SU-DHL-6 (cell line): ENCODE results near the gene SUGCT.

Source experiments
- H2AFZ ChIP-seq: fragments of 200-600 bp; sonication (generic); 2 replicates; pipeline ENCODE4 v1.6.1; 2014; ENCODE audit warnings: low read depth, mild to moderate bottlenecking, moderate library complexity, mixed read lengths, antibody characterized with exemption, low read length; ENCODE audit not compliant: severe bottlenecking
- H3F3A ChIP-seq: fragments of 200-600 bp; shearing (Covaris generic); 2 replicates; pipeline ENCODE4 v1.6.0; 2016; ENCODE audit warnings: antibody characterized with exemption, mild to moderate bottlenecking; ENCODE audit not compliant: insufficient read depth
- H3K27ac ChIP-seq: fragments of 200-600 bp; sonication (generic); 2 replicates; pipeline ENCODE4 v1.5.1; 2016; ENCODE audit warnings: low read depth, mild to moderate bottlenecking, low read length, moderate library complexity, mixed read lengths
- H3K27me3 ChIP-seq: fragments of 200-600 bp; sonication (generic), shearing (Covaris generic); 2 replicates; pipeline ENCODE4 v1.6.0; 2014; ENCODE audit warnings: mild to moderate bottlenecking, low read length
- H3K36me3 ChIP-seq: fragments of 200-600 bp; sonication (generic); 2 replicates; pipeline ENCODE4 v1.6.1; 2014; ENCODE audit warnings: mild to moderate bottlenecking, low read length, mixed read lengths
- H3K4me2 ChIP-seq: fragments of 300-600, 200-600 bp; shearing (Covaris generic), sonication (generic); 2 replicates; pipeline ENCODE4 v1.6.0; 2014; ENCODE audit warnings: low read length, low read depth, mild to moderate bottlenecking; ENCODE audit not compliant: poor library complexity, severe bottlenecking
- H3K4me3 ChIP-seq: fragments of 200-600 bp; sonication (generic); 2 replicates; pipeline ENCODE4 v1.5.1; 2014; ENCODE audit warnings: antibody characterized with exemption, low read length, mild to moderate bottlenecking, mixed read lengths; ENCODE audit not compliant: insufficient read depth, poor library complexity, severe bottlenecking
- H3K79me2 ChIP-seq: fragments of 200-600 bp; sonication (generic); 2 replicates; pipeline ENCODE4 v1.6.1; 2014; ENCODE audit warnings: mild to moderate bottlenecking, low read length, moderate library complexity; ENCODE audit not compliant: insufficient read depth
- H3K9ac ChIP-seq: fragments of 200-600 bp; sonication (generic); 2 replicates; pipeline ENCODE4 v1.7.0; 2014; ENCODE audit warnings: mild to moderate bottlenecking, low read length
- H3K9me2 ChIP-seq: fragments of 200-600 bp; sonication (generic); replicated peaks from 2 replicates; pipeline ENCODE4 v1.6.1; 2014; ENCODE audit warnings: low read length; ENCODE audit not compliant: insufficient read depth
- H3K9me3 ChIP-seq: fragments of 200-600 bp; sonication (generic); 2 replicates; pipeline ENCODE4 v1.6.1; 2014; ENCODE audit warnings: low read length, mixed read lengths; ENCODE audit not compliant: insufficient read depth
- H4K20me1 ChIP-seq: fragments of 200-600 bp; sonication (generic); 2 replicates; pipeline ENCODE4 v1.6.1; 2014; ENCODE audit warnings: low read depth, mild to moderate bottlenecking, antibody characterized with exemption, low read length, moderate library complexity, mixed read lengths
- EZH2phosphoT487 ChIP-seq: fragments of 200-600 bp; sonication (generic), shearing (Covaris generic); conservative IDR thresholded peaks from 2 replicates; pipeline ENCODE4 v1.6.1; 2018; ENCODE audit warnings: mild to moderate bottlenecking, antibody characterized with exemption, low read length, moderate library complexity, mixed read lengths
- TF ChIP-seq, protein P1 (sequence below): fragments of 200-600 bp; sonication (generic); IDR thresholded peaks from one replicate; pipeline ENCODE4 v1.5.1; 2017; ENCODE audit warnings: antibody characterized with exemption, mild to moderate bottlenecking, low read length, moderate library complexity; ENCODE audit not compliant: insufficient read depth, poor library complexity, severe bottlenecking

Gene SUGCT

DNA sequence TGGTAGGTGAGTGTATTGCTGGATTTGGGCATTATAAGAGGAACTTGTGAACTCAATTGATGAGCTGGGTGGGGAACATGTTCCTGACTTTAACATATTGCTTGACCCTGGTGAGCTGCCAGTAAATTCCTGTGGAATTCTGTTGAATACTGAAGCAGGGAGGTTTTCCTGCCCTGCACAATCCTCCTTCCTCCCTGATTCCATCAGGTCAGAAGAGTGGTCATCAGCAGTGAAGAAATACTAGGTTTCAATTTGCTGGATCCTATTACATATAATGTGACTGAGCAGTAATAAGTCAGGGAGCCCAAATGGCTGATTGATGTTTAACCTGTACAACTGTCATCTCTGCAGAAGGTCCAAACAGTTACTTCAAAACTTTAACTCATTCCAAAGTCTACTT is 581.2 kb downstream of the SUGCT start:
- Histone ChIP-seq H3K4me2 (no peak overlapping the region), H3K9me2 (no peaks in the 10 kb centered on the region), H3K27ac (no peak overlapping the region), H4K20me1 (no peaks in the 10 kb centered on the region), H3K79me2 (no peaks in the 10 kb centered on the region), H3K9ac (no peak overlapping the region), H3K4me3 (no peak overlapping the region), H3K36me3 (no peaks in the 10 kb centered on the region), H3F3A (no peaks in the 10 kb centered on the region), H3K9me3 (no peaks in the 10 kb centered on the region), H2AFZ (no peak overlapping the region), H3K27me3 (no peaks in the 10 kb centered on the region)
- TF ChIP-seq, protein P1, sequence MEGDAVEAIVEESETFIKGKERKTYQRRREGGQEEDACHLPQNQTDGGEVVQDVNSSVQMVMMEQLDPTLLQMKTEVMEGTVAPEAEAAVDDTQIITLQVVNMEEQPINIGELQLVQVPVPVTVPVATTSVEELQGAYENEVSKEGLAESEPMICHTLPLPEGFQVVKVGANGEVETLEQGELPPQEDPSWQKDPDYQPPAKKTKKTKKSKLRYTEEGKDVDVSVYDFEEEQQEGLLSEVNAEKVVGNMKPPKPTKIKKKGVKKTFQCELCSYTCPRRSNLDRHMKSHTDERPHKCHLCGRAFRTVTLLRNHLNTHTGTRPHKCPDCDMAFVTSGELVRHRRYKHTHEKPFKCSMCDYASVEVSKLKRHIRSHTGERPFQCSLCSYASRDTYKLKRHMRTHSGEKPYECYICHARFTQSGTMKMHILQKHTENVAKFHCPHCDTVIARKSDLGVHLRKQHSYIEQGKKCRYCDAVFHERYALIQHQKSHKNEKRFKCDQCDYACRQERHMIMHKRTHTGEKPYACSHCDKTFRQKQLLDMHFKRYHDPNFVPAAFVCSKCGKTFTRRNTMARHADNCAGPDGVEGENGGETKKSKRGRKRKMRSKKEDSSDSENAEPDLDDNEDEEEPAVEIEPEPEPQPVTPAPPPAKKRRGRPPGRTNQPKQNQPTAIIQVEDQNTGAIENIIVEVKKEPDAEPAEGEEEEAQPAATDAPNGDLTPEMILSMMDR: no peak
- no peak for TF ChIP-seq EZH2phosphoT487

DNA sequence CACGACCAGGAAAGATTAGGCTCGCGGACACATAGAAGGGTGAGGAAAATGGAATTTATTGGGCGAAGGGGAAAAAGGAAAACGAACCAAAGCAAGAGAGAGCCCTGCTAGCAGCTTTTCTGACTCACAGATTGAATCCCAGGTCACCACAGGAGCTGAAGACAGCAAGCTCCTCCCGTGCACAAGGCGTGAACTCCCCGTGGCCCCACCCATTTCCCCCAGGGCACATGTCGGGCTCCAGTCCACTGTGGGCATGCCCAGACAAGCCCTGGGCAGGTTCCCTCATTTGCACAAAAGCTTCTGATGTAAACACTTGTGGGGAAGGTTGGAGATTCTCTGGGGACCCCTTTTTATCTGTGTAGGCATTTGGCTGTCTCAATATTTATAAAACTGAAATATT is 582.4 kb downstream of the SUGCT start:
- H3K27me3 ChIP-seq: no peaks in the 10 kb centered on the region
- TF ChIP-seq, protein P1: no peak
- TF ChIP-seq EZH2phosphoT487: no peak
- H3K36me3 ChIP-seq: no peaks in the 10 kb centered on the region
- no peaks in the 10 kb centered on the region for H3K9me3 ChIP-seq
- no peak overlapping the region for H3K4me3 ChIP-seq
- no peak overlapping the region for H3K27ac ChIP-seq
- H4K20me1 ChIP-seq: no peaks in the 10 kb centered on the region
- H3K9ac ChIP-seq: no peak overlapping the region
- no peaks in the 10 kb centered on the region for H3K79me2 ChIP-seq
- no peaks in the 10 kb centered on the region for H3K9me2 ChIP-seq
- H3K4me2 ChIP-seq: no peak overlapping the region
- H2AFZ ChIP-seq: peak overlapping the region; percentile 36
- no peaks in the 10 kb centered on the region for H3F3A ChIP-seq

GRCh38 chr7:40720416-40720815 is 585.6 kb downstream of the SUGCT start:
- Histone ChIP-seq H4K20me1 (no peaks in the 10 kb centered on the region), H3K9ac (no peak overlapping the region), H3K27ac (no peak overlapping the region), H3K36me3 (no peaks in the 10 kb centered on the region), H3K9me3 (no peaks in the 10 kb centered on the region), H2AFZ (no peak overlapping the region), H3F3A (no peaks in the 10 kb centered on the region), H3K4me2 (no peak overlapping the region), H3K27me3 (no peaks in the 10 kb centered on the region), H3K79me2 (no peaks in the 10 kb centered on the region), H3K4me3 (no peak overlapping the region), H3K9me2 (no peaks in the 10 kb centered on the region)
- no peak for TF ChIP-seq EZH2phosphoT487
- TF ChIP-seq, protein P1: no peak
